Thoracic aorta (tissue), 2 donors: ENCODE data around the gene SMC2. TPM values are rescaled to one million over a fixed set of nuclear protein-coding genes. Genes with fewer than 3 reads are reported as not detected.

Experiments
- ATAC-seq: fragments of 150-250 bp; one replicate; pipeline ENCODE4 v1.8.0; 2017; ENCODE audit warnings: low read depth; ENCODE audit not compliant: insufficient number of reproducible peaks, low FRiP score
- DNase-seq: peaks from one replicate; pipeline ENCODE4 v3.0.0-alpha.2; 2020; ENCODE audit warnings: low spot score
- H3K27ac ChIP-seq, 2 donors: fragments of 200-600 bp; sonication (generic); 1 replicate in 1 of 2; 2 replicates in 1 of 2; pipeline ENCODE4 v1.5.1; 2016; ENCODE audit warnings: mild to moderate bottlenecking in 2 of 2, moderate library complexity in 2 of 2
- H3K27me3 ChIP-seq: fragments of 200-600 bp; sonication (generic); replicated peaks from 2 replicates; pipeline ENCODE4 v1.6.0; 2016; ENCODE audit warnings: mild to moderate bottlenecking; ENCODE audit not compliant: insufficient read depth
- H3K36me3 ChIP-seq: fragments of 200-600 bp; sonication (generic); one replicate; pipeline ENCODE4 v1.5.1; 2016
- H3K4me1 ChIP-seq, 2 donors: fragments of 200-600 bp; sonication (generic); 1 replicate in 1 of 2; 2 replicates in 1 of 2; pipeline versions ENCODE4 v1.5.1 to v1.6.0; 2016; ENCODE audit warnings: low read depth in 2 of 2, mild to moderate bottlenecking in 1 of 2; ENCODE audit not compliant: control insufficient read depth in 1 of 2
- H3K4me3 ChIP-seq: fragments of 200-600 bp; sonication (generic); 2 replicates; pipeline ENCODE4 v1.5.1; 2016; ENCODE audit warnings: mild to moderate bottlenecking
- H3K9me3 ChIP-seq: fragments of 200-600 bp; sonication (generic); 2 replicates; pipeline ENCODE4 v1.5.1; 2016
- CTCF ChIP-seq: fragments of 200-600 bp; sonication (generic); IDR thresholded peaks from one replicate; pipeline ENCODE4 v1.5.1; 2019; ENCODE audit warnings: antibody characterized with exemption
- total RNA-seq, 2 donors: library from RNA; depleted of rRNA; stranded (reverse); fragments of >200 nt; gene quantifications; one replicate each; pipeline versions ENCODE4 v1.1.0 to v1.2.3, GENCODE V29; 2016

Gene SMC2
- total RNA-seq, result 1 to 10 TPM; 3.5 to 5.0 TPM

- Histone ChIP-seq H3K36me3 (no peaks in the 10 kb centered on the region), H3K4me3 (peak within 1 kb of the TSS; percentile 84), H3K4me1 (peaks cover 19 to 31% of the 10 kb centered on the region in 2 donors), H3K9me3 (no peaks in the 10 kb centered on the region), H3K27ac (peak within 1 kb of the TSS; percentile 91 to 94), H3K27me3 (no peaks in the 10 kb centered on the region)
- ATAC-seq, result peak; percentile 94
- TF ChIP-seq CTCF, result no peak
- DNase-seq, result peak; percentile 69
Measured at GRCh38 chr9:104093647-104094533, at the start of gene SMC2. SMC2 (plus strand) TSS chr9:104094309; CDS start chr9:104095385, 1,076 bp downstream.

DNA sequence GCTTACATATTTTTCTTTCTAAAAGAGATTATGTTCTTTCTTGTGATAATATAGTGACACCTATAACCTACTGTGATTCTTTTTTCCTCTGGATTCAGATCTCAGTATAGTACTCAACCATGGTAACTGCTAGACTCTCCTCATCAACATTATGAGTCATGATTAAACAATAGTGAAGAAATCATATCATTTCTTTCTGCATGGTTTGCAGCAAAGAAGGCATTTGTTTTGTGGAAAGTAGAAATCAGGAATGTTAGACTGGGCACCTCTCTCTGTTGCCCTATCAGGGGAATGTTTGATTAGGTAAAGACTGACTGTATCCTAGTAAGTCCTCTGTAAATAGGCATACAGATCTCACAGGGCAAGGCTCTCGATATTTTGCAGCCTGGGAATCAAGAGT, 25.6 kb upstream of the SMC2 start:
- H3K27ac ChIP-seq, result no peak overlapping the region

GRCh38 chr9:104069288-104069687, 24.8 kb upstream of the SMC2 start:
- Histone ChIP-seq H3K27me3 (no peaks in the 10 kb centered on the region), H3K27ac (no peak overlapping the region), H3K9me3 (no peaks in the 10 kb centered on the region), H3K4me3 (no peak overlapping the region), H3K36me3 (no peaks in the 10 kb centered on the region), H3K4me1 (peaks cover 0 to 7% of the 10 kb centered on the region in 2 donors)
- ATAC-seq (no peak), DNase-seq (no peak)
- TF ChIP-seq CTCF, result no peak

More for the DNA sequence above, 25.6 kb upstream of the SMC2 start:
- DNase-seq, result no peak
- Histone ChIP-seq H3K4me3 (no peak overlapping the region), H3K36me3 (no peaks in the 10 kb centered on the region), H3K4me1 (peaks cover 0 to 5% of the 10 kb centered on the region in 2 donors), H3K9me3 (no peaks in the 10 kb centered on the region), H3K27me3 (no peaks in the 10 kb centered on the region)
- no peak for ATAC-seq
- TF ChIP-seq CTCF, result no peak

- TF ChIP-seq CTCF, result no peak
- ATAC-seq (no peak), DNase-seq (no peak)
- H3K4me3 ChIP-seq, result no peak overlapping the region
- no peaks in the 10 kb centered on the region for H3K27me3 ChIP-seq
- no peak overlapping the region for H3K27ac ChIP-seq
- H3K4me1 ChIP-seq, result peaks cover 12 to 21% of the 10 kb centered on the region in 2 donors
- no peaks in the 10 kb centered on the region for H3K9me3 ChIP-seq
- H3K36me3 ChIP-seq, result no peaks in the 10 kb centered on the region
Measured at GRCh38 chr9:104071589-104071988, 22.5 kb upstream of the SMC2 start.

- DNase-seq (no peak), ATAC-seq (no peak)
- no peak for TF ChIP-seq CTCF
- H3K9me3 ChIP-seq, result no peaks in the 10 kb centered on the region
- no peak overlapping the region for H3K4me3 ChIP-seq
- no peak overlapping the region for H3K27ac ChIP-seq
- peaks cover 12 to 25% of the 10 kb centered on the region in 2 donors for H3K4me1 ChIP-seq
- H3K27me3 ChIP-seq, result no peaks in the 10 kb centered on the region
- no peaks in the 10 kb centered on the region for H3K36me3 ChIP-seq
Measured at GRCh38 chr9:104073098-104073769, 20.9 kb upstream of the SMC2 start.
